Tibial nerve (tissue), 4 donors: ENCODE results near the gene METTL5. TPM values are rescaled to one million over a fixed set of nuclear protein-coding genes. Genes with fewer than 3 reads are reported as not detected.

ENCODE experiments used
- DNase-seq, 2 donors: peaks; one replicate each; pipeline ENCODE4 v3.0.0-alpha.2; 2019; ENCODE audit warnings: low spot score in 2 of 2
- H3K27ac ChIP-seq, 4 donors: fragments of 200-600 bp; sonication (generic) in 3 of 4; one replicate each; pipeline ENCODE4 v1.5.1; 2017 to 2019; ENCODE audit warnings: mild to moderate bottlenecking in 1 of 4
- H3K27me3 ChIP-seq, 2 donors: fragments of 200-600 bp; sonication (generic) in 1 of 2; one replicate each; pipeline versions ENCODE4 v1.5.1 to v1.6.0; 2017 to 2019
- H3K36me3 ChIP-seq, 3 donors: fragments of 200-600 bp; sonication (generic); one replicate each; pipeline ENCODE4 v1.5.1; 2018 to 2019
- H3K4me1 ChIP-seq, 4 donors: fragments of 200-600 bp; sonication (generic) in 3 of 4; one replicate each; pipeline ENCODE4 v1.5.1; 2017 to 2019
- H3K4me3 ChIP-seq, 4 donors: fragments of 200-600 bp; sonication (generic) in 3 of 4; one replicate each; pipeline ENCODE4 v1.5.1; 2017 to 2019; ENCODE audit warnings: mild to moderate bottlenecking in 1 of 4, moderate library complexity in 1 of 4
- H3K9me3 ChIP-seq, 4 donors: fragments of 200-600 bp; sonication (generic) in 3 of 4; one replicate each; pipeline ENCODE4 v1.5.1; 2017 to 2019
- EP300 ChIP-seq, 2 donors: sonication (generic); formaldehyde crosslinking; IDR thresholded peaks; one replicate each; pipeline ENCODE4 v1.6.1; 2017; ENCODE audit warnings: antibody characterized with exemption in 2 of 2, mild to moderate bottlenecking in 1 of 2
- POLR2A ChIP-seq, 2 donors: fragments of 450-650 bp; IDR thresholded peaks; one replicate each; pipeline ENCODE4 v1.6.1; 2017; ENCODE audit warnings: antibody characterized with exemption in 2 of 2, mild to moderate bottlenecking in 2 of 2, moderate library complexity in 2 of 2
- WGBS, 2 donors: methylation state at CpG; one replicate each; pipeline ENCODE4 v1.1.5; 2018; 5-methylcytosine and 5-hydroxymethylcytosine counted together
- total RNA-seq, 4 donors: library from RNA; depleted of rRNA; stranded (reverse); fragments of >200 nt; gene quantifications; one replicate each; pipeline ENCODE4 v1.1.0, GENCODE V29; 2016
- TF ChIP-seq, protein P1 (sequence below), 5 experiments: fragments of 200-600 bp in 3 of 5; fragments of 450-650 bp in 2 of 5; sonication (generic) in 3 of 5; IDR thresholded peaks; one replicate each; pipeline ENCODE4 v1.5.1; 2016 to 2019; ENCODE audit warnings: antibody characterized with exemption in 5 of 5, mild to moderate bottlenecking in 3 of 5, moderate library complexity in 2 of 5

METTL5 gene
- total RNA-seq, 4 donors from 2014 or later = 41.0 to 83.5 (median 47.2) TPM

DNA sequence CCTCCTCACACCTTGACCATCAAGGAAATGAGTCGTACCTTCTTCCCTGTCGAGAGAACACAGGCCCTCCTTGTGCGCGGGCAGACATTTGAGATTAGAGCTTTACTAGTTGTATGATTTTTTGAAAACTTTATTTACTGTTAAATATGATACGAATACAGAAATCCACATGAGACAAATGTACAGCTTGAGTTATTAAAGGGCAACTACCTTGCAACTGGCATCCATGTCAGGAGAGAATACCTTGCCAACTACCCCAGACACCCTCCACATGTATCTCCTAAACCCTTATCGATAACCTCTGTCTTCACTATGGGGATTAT, 62.8 kb downstream of the METTL5 start:
- no peak overlapping the region for H3K27ac ChIP-seq
- 91 to 98% methylated on average over 6 of the region's 6 CpGs for WGBS, 2 donors
- no peak overlapping the region for H3K4me3 ChIP-seq
- H3K9me3 ChIP-seq = peaks cover 0 to 5% (median 0%) of the 10 kb centered on the region in 4 donors
- H3K36me3 ChIP-seq = peaks cover 0 to 8% (median 0%) of the 10 kb centered on the region in 3 donors
- no peaks in the 10 kb centered on the region for H3K4me1 ChIP-seq
- H3K27me3 ChIP-seq = no peaks in the 10 kb centered on the region
- no peak for DNase-seq
- TF ChIP-seq POLR2A (IDR thresholded peaks at IDR 0.05) = no peak
- TF ChIP-seq, protein P1, sequence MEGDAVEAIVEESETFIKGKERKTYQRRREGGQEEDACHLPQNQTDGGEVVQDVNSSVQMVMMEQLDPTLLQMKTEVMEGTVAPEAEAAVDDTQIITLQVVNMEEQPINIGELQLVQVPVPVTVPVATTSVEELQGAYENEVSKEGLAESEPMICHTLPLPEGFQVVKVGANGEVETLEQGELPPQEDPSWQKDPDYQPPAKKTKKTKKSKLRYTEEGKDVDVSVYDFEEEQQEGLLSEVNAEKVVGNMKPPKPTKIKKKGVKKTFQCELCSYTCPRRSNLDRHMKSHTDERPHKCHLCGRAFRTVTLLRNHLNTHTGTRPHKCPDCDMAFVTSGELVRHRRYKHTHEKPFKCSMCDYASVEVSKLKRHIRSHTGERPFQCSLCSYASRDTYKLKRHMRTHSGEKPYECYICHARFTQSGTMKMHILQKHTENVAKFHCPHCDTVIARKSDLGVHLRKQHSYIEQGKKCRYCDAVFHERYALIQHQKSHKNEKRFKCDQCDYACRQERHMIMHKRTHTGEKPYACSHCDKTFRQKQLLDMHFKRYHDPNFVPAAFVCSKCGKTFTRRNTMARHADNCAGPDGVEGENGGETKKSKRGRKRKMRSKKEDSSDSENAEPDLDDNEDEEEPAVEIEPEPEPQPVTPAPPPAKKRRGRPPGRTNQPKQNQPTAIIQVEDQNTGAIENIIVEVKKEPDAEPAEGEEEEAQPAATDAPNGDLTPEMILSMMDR (IDR thresholded peaks at IDR 0.05) = no peak
- TF ChIP-seq EP300 (IDR thresholded peaks at IDR 0.05) = no peak

Other genes with a start within 250 kb of the METTL5 start
- gene PPIG, start 240.6 kb downstream of the METTL5 start, total RNA-seq = 10 to 100 TPM; 26.1 to 53.8 (median 37.1) TPM
- gene CFAP210, start 130.5 kb downstream of the METTL5 start, total RNA-seq = under 1 TPM in 2 of 4 donors, not detected in 2; 0.60 to 0.87 TPM
- 10 to 100 TPM in 1 of 4 donors, 1 to 10 TPM in 3; 7.1 to 17.3 (median 7.6) TPM for gene PHOSPHO2, start 130.4 kb downstream of the METTL5 start, total RNA-seq
- 10 to 100 TPM in 1 of 4 donors, 1 to 10 TPM in 3; 3.9 to 17.2 (median 7.8) TPM for gene KLHL23, start 91.1 kb downstream of the METTL5 start, total RNA-seq
- gene SSB, start 26.0 kb downstream of the METTL5 start, total RNA-seq = 10 to 100 TPM; 53.9 to 79.2 (median 63.2) TPM
- 100 to 1,000 TPM in 1 of 4 donors, 10 to 100 TPM in 3; 87.4 to 101 (median 97.3) TPM for gene UBR3, start 2.5 kb upstream of the METTL5 start, total RNA-seq